K562 (cell line): Measurements from ENCODE around the gene FCER2. TPM values are rescaled to one million over a fixed set of nuclear protein-coding genes. Genes with fewer than 3 reads are reported as not detected.

Experiments used
- ATAC-seq: fragments of 200-7000 bp; cut with Tn5 transposase; 3 replicates; pipeline ENCODE4 v1.9.1; 2020; ENCODE audit warnings: moderate library complexity
- BruUV-seq: library from RNA; stranded (reverse); fragments of 400-500 nt; replicated peaks from 2 replicates; lab custom pipeline; 2021; lab: Mats Ljungman, UMichigan
- CTCF ChIA-PET: fragments of 300-600 bp; formaldehyde crosslinking; extraction: SDS; loops from one replicate; lab custom pipeline; 2021; ENCODE audit warnings: low intra/inter-chr PET ratio; lab: Yijun Ruan, JAX
- POLR2A ChIA-PET: fragments of 300-600, 350-650 bp; sonication (Branson Sonifier 250); formaldehyde crosslinking; extraction: SDS; loops from one replicate; lab custom pipeline; 2021; ENCODE audit warnings: antibody characterized with exemption, inconsistent platforms; lab: Yijun Ruan, JAX
- DNase-seq, 4 experiments: peaks; one replicate each; pipeline versions ENCODE4 v3.0.0 to v3.0.0-alpha.2; 2011 to 2018; ENCODE audit warnings: low spot score in 3 of 4, mixed read lengths in 3 of 4; ENCODE audit errors: extremely low read depth in 1 of 4
- FAIRE-seq: peaks from 2 replicates; lab custom pipeline; 2011; peaks lifted over from hg19 to GRCh38; lab: Jason Lieb, UNC
- H2AFZ ChIP-seq: 2 replicates; pipeline ENCODE4 v1.6.0; 2011; ENCODE audit warnings: low read depth, low read length, control low read depth, inconsistent platforms
- H3K27ac ChIP-seq: fragments of 200-600 bp; 3 replicates; pipeline ENCODE4 v1.8.0; 2011; ENCODE audit warnings: low read depth, mild to moderate bottlenecking, control low read depth, inconsistent platforms, low read length, moderate library complexity, mixed read lengths; ENCODE audit errors: extremely low read depth
- H3K27me3 ChIP-seq, 2 experiments: fragments of 300-600 bp in 1 of 2; 2 replicates in 1 of 2; 3 replicates in 1 of 2; pipeline versions ENCODE4 v1.6.0 to v1.8.0; 2011; ENCODE audit warnings: inconsistent platforms in 2 of 2, low read length in 2 of 2, mild to moderate bottlenecking in 1 of 2, mixed read lengths in 1 of 2, moderate library complexity in 1 of 2; ENCODE audit not compliant: control insufficient read depth in 2 of 2, insufficient read depth in 2 of 2
- H3K36me3 ChIP-seq: fragments of 300-600 bp; 3 replicates; pipeline ENCODE4 v1.8.0; 2011; ENCODE audit warnings: mild to moderate bottlenecking, low read length, inconsistent platforms; ENCODE audit not compliant: control insufficient read depth, insufficient read depth
- H3K4me1 ChIP-seq, 2 experiments: fragments of 200-600 bp in 1 of 2; replicated peaks in 1 of 2; 2 replicates in 1 of 2; 3 replicates in 1 of 2; pipeline versions ENCODE4 v1.5.1 to v1.8.0; 2011; ENCODE audit warnings: inconsistent platforms in 2 of 2, low read length in 2 of 2, mild to moderate bottlenecking in 1 of 2, mixed read lengths in 1 of 2, moderate library complexity in 1 of 2; ENCODE audit not compliant: control insufficient read depth in 2 of 2, insufficient read depth in 2 of 2
- H3K4me2 ChIP-seq: 2 replicates; pipeline ENCODE4 v1.6.1; 2011; ENCODE audit warnings: low read length, control low read depth, inconsistent platforms, mixed read lengths; ENCODE audit not compliant: insufficient read depth
- H3K4me3 ChIP-seq: fragments of 200-600 bp; sonication (generic), shearing (Covaris generic); 2 replicates; pipeline ENCODE4 v1.5.1; 2016; ENCODE audit warnings: control low read depth, inconsistent platforms
- H3K79me2 ChIP-seq: fragments of 200-600 bp; 3 replicates; pipeline ENCODE4 v1.8.0; 2011; ENCODE audit warnings: low read length, inconsistent platforms; ENCODE audit not compliant: control insufficient read depth, insufficient read depth
- H3K9ac ChIP-seq, 2 experiments: 2 replicates each; pipeline versions ENCODE4 v1.6.0 to v1.6.1; 2011; ENCODE audit warnings: low read depth in 2 of 2, low read length in 2 of 2, control low read depth in 1 of 2, inconsistent platforms in 1 of 2, mild to moderate bottlenecking in 1 of 2, mixed read lengths in 1 of 2; ENCODE audit not compliant: insufficient read depth in 1 of 2
- H3K9me1 ChIP-seq: one replicate; pipeline ENCODE4 v1.6.0; 2011; ENCODE audit warnings: inconsistent platforms, mild to moderate bottlenecking, low read length, moderate library complexity; ENCODE audit not compliant: control insufficient read depth, insufficient read depth
- H3K9me3 ChIP-seq: replicated peaks from 2 replicates; pipeline ENCODE4 v1.5.1; 2011; ENCODE audit warnings: low read depth, low read length, inconsistent platforms; ENCODE audit not compliant: control insufficient read depth, insufficient read depth
- H4K20me1 ChIP-seq: replicated peaks from 2 replicates; pipeline ENCODE4 v1.6.1; 2011; ENCODE audit warnings: low read length, inconsistent platforms, mixed read lengths; ENCODE audit not compliant: control insufficient read depth, insufficient read depth
- DIDO1 ChIP-seq: fragments of 450-650 bp; IDR thresholded peaks from 2 replicates; pipeline ENCODE4 v1.6.1; 2016; ENCODE audit warnings: low read depth, missing biosample characterization, missing genetic modification characterization
- NELFE ChIP-seq: IDR thresholded peaks from 2 replicates; pipeline ENCODE4 v1.6.1; 2011; ENCODE audit warnings: mild to moderate bottlenecking; ENCODE audit not compliant: insufficient read depth, insufficient read length
- RNF2 ChIP-seq: sonication (generic); IDR thresholded peaks from 2 replicates; pipeline ENCODE4 v1.6.1; 2016
- SAP30 ChIP-seq: fragments of 200-600 bp; sonication (generic); IDR thresholded peaks from 2 replicates; pipeline ENCODE4 v1.6.1; 2012; ENCODE audit warnings: borderline replicate concordance, low read depth, mild to moderate bottlenecking, moderate library complexity, low read length, control low read depth, inconsistent platforms; ENCODE audit not compliant: insufficient read depth, poor library complexity, severe bottlenecking
- SMAD3 ChIP-seq: fragments of 450-650 bp; formaldehyde crosslinking; conservative IDR thresholded peaks from 2 replicates; pipeline ENCODE4 v1.4.0; 2020; ENCODE audit warnings: mild to moderate bottlenecking
- SNIP1 ChIP-seq: fragments of 450-650 bp; IDR thresholded peaks from 2 replicates; pipeline ENCODE4 v1.7.1; 2017; ENCODE audit warnings: low read depth, mild to moderate bottlenecking
- SREBF1 ChIP-seq: fragments of 150-350 bp; IDR thresholded peaks from 2 replicates; pipeline ENCODE4 v1.6.1; 2014; ENCODE audit warnings: antibody characterized with exemption, low read depth, low read length, borderline replicate concordance
- WGBS: fragments of 100-300 bp; shearing (Covaris generic); methylation state at CpG from one replicate; pipeline ENCODE4 v1.1.6; 2016; ENCODE audit warnings: low coverage, mixed read lengths; ENCODE audit not compliant: insufficient coverage; ENCODE audit errors: missing lambda C conversion rate; 5-methylcytosine and 5-hydroxymethylcytosine counted together
- in situ Hi-C: fragments of 300-500 bp; cut with MboI; formaldehyde crosslinking; loops from 4 replicates; pipeline ENCODE4 v1.15.0; 2018; ENCODE audit warnings: inconsistent platforms, mixed read lengths
- intact Hi-C: fragments of 100-400 bp; cut with micrococcal nuclease; formaldehyde crosslinking; loops from 2 replicates; pipeline ENCODE4 v1.14.2; 2022
- polyA plus RNA-seq, 8 experiments: library from polyadenylated mRNA; depleted of rRNA in 4 of 8; stranded (reverse) in 5 of 8; unstranded in 3 of 8; fragments of >200 nt; fragmentation: Nextera tagmentation in 2 of 8; fragmentation: Illumina TruSeq in 1 of 8; extraction: Ambion mirVana in 2 of 8; extraction: Trizol in 1 of 8; gene quantifications; 2 replicates each; pipeline versions ENCODE4 v1.2.1 to v1.2.3, GENCODE V29; 2011 to 2014; ENCODE audit warnings: inconsistent platforms in 1 of 8, missing spikeins in 1 of 8
- total RNA-seq, 7 experiments: library from RNA; depleted of rRNA in 6 of 7; stranded (reverse); fragments of >200 nt in 6 of 7; fragmentation: Illumina TruSeq in 2 of 7; extraction: Trizol in 2 of 7; gene quantifications; 2 replicates each; pipeline versions ENCODE4 v1.2.1 to v1.2.3, GENCODE V29; 2011 to 2021; ENCODE audit warnings: low replicate concordance in 1 of 7
- TF ChIP-seq, protein P1 (sequence below): sonication (generic); formaldehyde crosslinking; IDR thresholded peaks from 2 replicates; pipeline ENCODE4 v1.8.0; 2022; ENCODE audit warnings: missing genetic modification reagents, mild to moderate bottlenecking, moderate library complexity, borderline replicate concordance
- TF ChIP-seq, protein P2 (sequence below): sonication (generic); formaldehyde crosslinking; IDR thresholded peaks from 2 replicates; pipeline ENCODE4 v1.8.0; 2022; ENCODE audit warnings: mild to moderate bottlenecking, missing genetic modification reagents
- TF ChIP-seq, protein P3 (sequence below): fragments of 250-450 bp; sonication (Bioruptor Pico); IDR thresholded peaks from 2 replicates; pipeline ENCODE4 v1.8.0; 2021; ENCODE audit warnings: moderate library complexity, mild to moderate bottlenecking, inconsistent platforms
- TF ChIP-seq, protein P4 (sequence below): fragments of 450-650 bp; IDR thresholded peaks from 2 replicates; pipeline ENCODE4 v1.6.1; 2016; ENCODE audit warnings: borderline replicate concordance

The FCER2 gene
- total and polyA plus RNA-seq, 9 of the 15 experiments (the other 6 are each of a cell fraction or from before 2014, with no cell fraction given) = 0.11 TPM; not detected in 8

DNA sequence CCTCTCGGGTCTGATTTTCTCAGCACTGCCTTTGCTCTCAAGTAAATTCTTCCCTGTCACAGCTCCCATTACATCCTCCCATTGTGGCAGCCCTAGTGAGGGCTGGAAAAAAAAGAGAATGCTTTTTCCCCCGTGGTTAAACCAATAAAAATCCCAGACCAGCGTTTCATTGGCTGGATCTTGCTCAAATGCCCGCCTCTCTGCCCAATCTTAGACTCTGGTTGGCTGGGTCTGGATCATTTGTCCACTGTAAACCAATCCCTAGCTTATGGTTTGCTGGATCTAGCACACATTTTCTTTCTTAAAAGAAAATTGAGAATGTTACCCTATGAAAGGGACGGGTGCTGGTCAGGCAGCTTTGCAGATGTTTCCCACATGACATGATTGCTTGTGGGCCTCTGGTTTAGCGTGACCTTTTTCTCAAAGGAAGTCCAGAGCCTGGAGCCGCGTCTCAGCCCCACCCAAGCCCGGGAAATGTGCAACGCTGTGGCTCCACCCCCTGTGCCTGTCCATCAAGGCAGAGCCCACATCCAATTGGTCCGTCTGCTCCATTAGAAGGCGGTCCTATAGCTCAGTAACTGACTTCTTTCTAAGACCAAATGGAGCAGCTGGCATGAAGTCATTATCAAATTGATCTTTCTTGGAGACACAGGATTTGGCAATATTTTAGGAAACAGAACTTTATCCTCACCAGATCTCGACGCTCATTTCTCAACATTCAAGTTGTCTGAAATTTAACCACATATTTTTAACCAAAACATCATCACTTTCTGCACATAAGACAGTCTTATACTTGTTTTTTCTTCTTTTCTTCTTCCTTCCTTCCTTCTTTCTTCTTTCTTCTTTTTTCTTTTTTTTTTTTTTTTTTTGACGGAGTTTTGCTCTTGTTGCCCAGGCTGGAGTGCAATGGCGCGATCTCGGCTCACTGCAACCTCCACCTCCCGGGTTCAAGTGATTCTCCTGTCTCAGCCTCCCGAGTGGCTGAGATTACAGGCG lies 27.6 kb downstream of the FCER2 start (continued):
- TF ChIP-seq, protein P1, sequence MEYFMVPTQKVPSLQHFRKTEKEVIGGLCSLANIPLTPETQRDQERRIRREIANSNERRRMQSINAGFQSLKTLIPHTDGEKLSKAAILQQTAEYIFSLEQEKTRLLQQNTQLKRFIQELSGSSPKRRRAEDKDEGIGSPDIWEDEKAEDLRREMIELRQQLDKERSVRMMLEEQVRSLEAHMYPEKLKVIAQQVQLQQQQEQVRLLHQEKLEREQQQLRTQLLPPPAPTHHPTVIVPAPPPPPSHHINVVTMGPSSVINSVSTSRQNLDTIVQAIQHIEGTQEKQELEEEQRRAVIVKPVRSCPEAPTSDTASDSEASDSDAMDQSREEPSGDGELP (CRISPR knock-in tag) = peak; percentile 24; the same call in 1 of the 2 replicates
- TF ChIP-seq SREBF1 = no peak

DNA sequence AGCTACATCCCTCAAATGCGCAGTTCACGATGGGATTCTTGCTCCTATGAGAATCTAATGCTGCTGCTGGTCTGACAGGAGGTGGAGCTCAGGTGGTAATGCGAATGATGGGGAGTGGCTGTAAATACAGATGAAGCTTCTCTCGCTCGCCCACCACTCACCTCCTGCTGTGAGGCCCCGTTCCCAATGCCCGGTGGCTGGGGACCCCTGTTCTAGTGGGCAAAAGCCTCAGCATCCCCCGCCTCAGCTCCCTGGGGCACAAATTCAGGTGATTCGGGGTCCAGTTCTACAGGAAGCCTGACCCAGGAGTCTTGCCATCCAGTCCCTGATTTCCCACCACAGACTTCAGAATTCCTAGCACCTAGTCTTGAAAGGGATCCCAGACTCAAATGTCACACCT lies 29.4 kb downstream of the FCER2 start:
- BruUV-seq = no TSS peak
- no peaks in the 10 kb centered on the region for H3K9me1 ChIP-seq
- intact Hi-C loops (no loop called here), in situ Hi-C loops (no loop called here)
- no peak overlapping the region for H2AFZ ChIP-seq
- no peak overlapping the region for H3K9ac ChIP-seq
- H3K27ac ChIP-seq = no peak overlapping the region
- ChIA-PET CTCF (no interaction called here), POLR2A (interaction anchor here (0.6 kb wide), 1 partner anchor 14 kb away, joined by 3 read pairs; no protein-coding TSS in a partner anchor)
- no peak overlapping the region for H3K4me3 ChIP-seq
- no peak for DNase-seq
- no peaks in the 10 kb centered on the region for H4K20me1 ChIP-seq
- H3K4me1 ChIP-seq = peaks cover 0 to 10% of the 10 kb centered on the region in 2 experiments; a peak in 2 of 5 replicates
- no peaks in the 10 kb centered on the region for H3K79me2 ChIP-seq
- H3K9me3 ChIP-seq = peaks cover 5% of the 10 kb centered on the region; the same call in 1 of the 2 replicates
- H3K36me3 ChIP-seq = no peaks in the 10 kb centered on the region
- WGBS = 7% methylated on average over 9 of the region's 9 CpGs
- FAIRE-seq = no peak
- peaks cover 14 to 41% of the 10 kb centered on the region in 2 experiments; a peak in 4 of 5 replicates for H3K27me3 ChIP-seq
- no peak for ATAC-seq
- no peak overlapping the region for H3K4me2 ChIP-seq
- no peak for TF ChIP-seq RNF2
- no peak for TF ChIP-seq NELFE
- TF ChIP-seq DIDO1 = no peak
- TF ChIP-seq, protein P2, sequence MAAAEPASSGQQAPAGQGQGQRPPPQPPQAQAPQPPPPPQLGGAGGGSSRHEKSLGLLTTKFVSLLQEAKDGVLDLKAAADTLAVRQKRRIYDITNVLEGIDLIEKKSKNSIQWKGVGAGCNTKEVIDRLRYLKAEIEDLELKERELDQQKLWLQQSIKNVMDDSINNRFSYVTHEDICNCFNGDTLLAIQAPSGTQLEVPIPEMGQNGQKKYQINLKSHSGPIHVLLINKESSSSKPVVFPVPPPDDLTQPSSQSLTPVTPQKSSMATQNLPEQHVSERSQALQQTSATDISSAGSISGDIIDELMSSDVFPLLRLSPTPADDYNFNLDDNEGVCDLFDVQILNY = no peak
- TF ChIP-seq, protein P3, sequence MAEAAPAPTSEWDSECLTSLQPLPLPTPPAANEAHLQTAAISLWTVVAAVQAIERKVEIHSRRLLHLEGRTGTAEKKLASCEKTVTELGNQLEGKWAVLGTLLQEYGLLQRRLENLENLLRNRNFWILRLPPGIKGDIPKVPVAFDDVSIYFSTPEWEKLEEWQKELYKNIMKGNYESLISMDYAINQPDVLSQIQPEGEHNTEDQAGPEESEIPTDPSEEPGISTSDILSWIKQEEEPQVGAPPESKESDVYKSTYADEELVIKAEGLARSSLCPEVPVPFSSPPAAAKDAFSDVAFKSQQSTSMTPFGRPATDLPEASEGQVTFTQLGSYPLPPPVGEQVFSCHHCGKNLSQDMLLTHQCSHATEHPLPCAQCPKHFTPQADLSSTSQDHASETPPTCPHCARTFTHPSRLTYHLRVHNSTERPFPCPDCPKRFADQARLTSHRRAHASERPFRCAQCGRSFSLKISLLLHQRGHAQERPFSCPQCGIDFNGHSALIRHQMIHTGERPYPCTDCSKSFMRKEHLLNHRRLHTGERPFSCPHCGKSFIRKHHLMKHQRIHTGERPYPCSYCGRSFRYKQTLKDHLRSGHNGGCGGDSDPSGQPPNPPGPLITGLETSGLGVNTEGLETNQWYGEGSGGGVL = no peak
- no peak for TF ChIP-seq SAP30
- TF ChIP-seq SNIP1 = no peak
- TF ChIP-seq SMAD3 (CRISPR knock-in tag) = no peak
- TF ChIP-seq, protein P4, sequence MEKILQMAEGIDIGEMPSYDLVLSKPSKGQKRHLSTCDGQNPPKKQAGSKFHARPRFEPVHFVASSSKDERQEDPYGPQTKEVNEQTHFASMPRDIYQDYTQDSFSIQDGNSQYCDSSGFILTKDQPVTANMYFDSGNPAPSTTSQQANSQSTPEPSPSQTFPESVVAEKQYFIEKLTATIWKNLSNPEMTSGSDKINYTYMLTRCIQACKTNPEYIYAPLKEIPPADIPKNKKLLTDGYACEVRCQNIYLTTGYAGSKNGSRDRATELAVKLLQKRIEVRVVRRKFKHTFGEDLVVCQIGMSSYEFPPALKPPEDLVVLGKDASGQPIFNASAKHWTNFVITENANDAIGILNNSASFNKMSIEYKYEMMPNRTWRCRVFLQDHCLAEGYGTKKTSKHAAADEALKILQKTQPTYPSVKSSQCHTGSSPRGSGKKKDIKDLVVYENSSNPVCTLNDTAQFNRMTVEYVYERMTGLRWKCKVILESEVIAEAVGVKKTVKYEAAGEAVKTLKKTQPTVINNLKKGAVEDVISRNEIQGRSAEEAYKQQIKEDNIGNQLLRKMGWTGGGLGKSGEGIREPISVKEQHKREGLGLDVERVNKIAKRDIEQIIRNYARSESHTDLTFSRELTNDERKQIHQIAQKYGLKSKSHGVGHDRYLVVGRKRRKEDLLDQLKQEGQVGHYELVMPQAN = no peak
